HL-60/S4 (cell line): ENCODE measurements around the gene TOPBP1.

Source experiments
- in situ Hi-C: fragments of 300-500 bp; cut with MboI; formaldehyde crosslinking; loops from 2 replicates; pipeline ENCODE4 v1.14.3; 2022; ENCODE audit warnings: low sequenced_read_pairs

TOPBP1 gene

DNA sequence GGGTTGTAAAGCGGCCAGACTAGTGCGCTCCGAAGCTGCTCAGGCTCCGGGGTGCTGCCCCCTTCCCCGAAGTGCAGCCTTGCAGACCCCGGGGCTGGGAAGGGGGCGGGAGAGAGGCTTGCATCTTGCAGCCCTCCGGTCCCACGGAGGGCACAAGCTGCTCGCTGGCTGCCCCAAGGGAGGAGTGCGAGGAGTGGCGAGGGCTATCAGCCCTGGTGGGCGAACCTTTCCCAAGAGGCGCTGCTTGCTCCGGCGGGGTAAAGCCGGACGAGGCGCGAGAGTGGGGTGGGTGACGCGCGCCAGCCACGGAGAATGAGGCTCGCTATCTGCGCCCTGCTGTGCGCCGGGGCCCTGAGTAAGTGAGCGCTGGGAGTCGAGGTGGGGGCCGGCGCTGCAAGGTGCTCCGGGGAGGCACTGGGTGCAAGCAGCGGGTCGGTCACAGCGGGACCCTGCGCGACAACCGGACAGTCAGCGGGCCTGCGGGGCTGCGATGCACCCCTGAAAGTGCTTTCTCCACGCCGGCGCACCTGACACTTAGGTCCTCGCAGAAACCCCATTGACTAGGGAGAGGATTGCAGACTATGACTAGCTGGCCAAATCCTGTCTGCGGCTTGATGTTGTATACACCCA is 12.7 kb upstream of the TOPBP1 start:
- in situ Hi-C loops: loop anchor here (25.0 kb wide), 1 partner anchor 238 kb away; no protein-coding TSS in a partner anchor

DNA sequence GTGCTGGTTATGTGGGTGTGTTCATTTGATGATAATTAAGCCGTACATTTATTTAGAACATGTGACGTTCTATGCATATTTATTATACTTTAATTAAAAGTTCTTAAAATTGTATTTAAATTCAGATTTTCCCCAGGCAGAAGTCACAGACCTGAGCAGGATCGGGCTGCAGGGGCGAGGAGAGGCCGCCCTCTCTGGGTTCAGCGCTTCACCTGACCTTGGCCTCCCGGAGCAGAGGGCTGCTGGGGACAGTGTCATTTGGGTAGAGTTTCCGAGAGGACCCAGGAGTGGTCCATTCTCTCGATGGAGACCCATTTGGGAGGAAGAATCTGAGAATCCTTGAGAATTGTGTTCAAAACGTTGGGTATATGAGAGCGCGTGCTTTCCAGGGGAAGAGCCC is 12.0 kb upstream of the TOPBP1 start:
- in situ Hi-C loops: loop anchor here (25.0 kb wide), 1 partner anchor 239 kb away; no protein-coding TSS in a partner anchor

DNA sequence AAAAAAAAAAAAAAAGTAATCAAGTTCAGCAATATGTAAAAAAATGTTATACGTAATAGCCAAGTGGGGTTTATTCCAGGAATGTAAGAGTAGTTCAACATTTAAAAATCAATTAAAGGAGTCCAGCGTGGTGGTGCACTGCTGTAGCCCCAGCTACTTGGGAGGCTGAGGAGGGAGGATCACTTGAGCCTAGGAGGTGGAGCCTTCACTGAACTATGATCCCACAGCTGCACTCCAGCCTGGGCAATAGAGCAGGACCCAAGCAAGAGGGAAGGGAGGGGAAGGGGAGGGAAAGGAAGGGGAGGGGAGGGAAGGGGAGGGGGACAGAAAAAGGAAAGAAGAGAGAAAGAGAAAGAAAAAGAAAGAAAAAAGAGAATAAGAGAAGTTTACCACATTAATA is 10.7 kb upstream of the TOPBP1 start:
- in situ Hi-C loops: loop anchor here (25.0 kb wide), 1 partner anchor 240 kb away; no protein-coding TSS in a partner anchor

DNA sequence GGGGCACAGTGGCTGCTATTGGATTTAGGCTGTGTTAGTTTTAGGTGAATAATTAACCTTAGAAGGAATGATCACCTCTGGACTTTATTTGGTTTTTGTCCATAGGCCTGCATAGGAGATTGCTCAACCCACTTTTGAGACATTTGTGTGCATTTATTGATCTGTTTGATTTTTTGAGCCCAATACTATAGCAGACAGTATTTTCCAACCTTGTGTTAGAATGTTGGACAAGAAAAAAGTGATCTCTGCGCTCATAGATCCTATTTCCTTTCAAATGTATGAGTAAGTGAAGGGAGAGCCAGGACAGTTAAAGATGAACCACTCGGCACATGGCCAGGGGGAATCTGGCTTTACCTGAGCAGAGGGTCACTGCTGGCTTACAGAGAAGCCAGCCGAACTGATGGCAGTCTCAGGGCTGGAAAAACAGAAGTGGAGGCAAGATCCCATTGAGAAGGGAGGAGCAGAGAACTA is 8.8 kb upstream of the TOPBP1 start:
- in situ Hi-C loops: loop anchor here (25.0 kb wide), 1 partner anchor 242 kb away; no protein-coding TSS in a partner anchor

DNA sequence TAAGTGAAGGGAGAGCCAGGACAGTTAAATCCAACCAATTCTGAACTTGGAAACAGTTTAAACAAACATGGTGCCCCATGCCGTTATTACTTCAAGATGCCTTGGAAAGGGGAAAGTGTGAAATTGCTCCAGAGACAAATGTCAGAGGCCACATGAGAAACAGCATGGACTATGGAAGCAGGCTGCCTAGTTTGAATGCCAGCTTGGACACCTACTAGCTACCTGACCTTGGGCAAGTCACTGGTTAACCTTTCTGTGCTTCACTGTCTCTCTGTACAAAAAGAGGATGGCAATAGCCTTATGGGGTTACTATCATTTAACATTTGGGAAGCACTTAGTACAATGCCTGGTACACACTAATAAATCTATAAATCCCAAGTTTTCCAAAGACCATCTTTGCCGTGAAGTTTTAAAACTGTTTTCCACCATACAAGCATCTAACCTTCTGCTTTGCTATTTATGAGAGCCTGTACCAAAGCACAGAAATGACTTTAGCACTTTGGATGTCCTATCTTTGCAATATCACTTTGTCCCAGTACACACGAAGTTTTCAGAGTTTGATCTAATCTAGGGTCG is 8.3 kb upstream of the TOPBP1 start:
- in situ Hi-C loops: loop anchor here (25.0 kb wide), 1 partner anchor 242 kb away; no protein-coding TSS in a partner anchor

DNA sequence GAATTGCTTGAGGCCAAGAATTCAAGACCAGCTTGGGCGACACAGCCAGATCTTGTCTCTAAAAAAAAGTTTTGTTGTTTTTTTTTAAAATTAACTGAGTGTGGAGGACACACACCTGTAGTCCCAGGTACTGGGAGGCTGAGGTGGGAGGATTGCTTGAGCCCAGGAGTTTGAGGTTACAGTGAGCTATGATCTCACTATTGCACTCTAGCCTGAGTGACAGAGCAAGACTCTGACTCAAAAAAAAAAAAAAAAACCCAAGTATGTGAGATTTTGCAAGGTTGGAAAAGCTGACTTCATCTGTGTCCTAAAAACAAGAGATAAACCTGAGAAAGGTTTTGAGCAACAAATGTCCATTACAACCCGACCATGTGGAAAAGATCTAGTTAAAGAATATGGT is 5.4 kb upstream of the TOPBP1 start:
- in situ Hi-C loops: loop anchor here (25.0 kb wide), 1 partner anchor 245 kb away; no protein-coding TSS in a partner anchor

DNA sequence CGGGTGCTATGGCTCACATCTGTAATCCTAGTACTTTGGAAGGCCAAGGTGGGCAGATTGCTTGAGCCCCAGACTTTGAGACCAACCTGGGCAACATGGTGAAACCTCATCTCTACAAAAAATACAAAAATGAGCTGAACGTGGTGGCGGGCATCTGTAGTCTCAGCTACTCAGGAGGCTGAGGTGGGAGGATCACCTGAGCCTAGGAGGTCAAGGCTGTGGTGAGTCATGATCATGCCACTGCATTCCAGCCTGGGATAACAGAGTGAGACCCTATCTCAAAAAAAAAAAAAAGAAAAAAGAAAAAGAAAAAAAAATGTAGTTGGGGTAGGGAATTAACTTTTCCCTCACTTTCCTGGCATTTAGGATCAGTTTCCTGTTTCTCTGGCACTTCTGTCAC is 3.4 kb upstream of the TOPBP1 start:
- in situ Hi-C loops: loop anchor here (25.0 kb wide), 1 partner anchor 247 kb away; no protein-coding TSS in a partner anchor

DNA sequence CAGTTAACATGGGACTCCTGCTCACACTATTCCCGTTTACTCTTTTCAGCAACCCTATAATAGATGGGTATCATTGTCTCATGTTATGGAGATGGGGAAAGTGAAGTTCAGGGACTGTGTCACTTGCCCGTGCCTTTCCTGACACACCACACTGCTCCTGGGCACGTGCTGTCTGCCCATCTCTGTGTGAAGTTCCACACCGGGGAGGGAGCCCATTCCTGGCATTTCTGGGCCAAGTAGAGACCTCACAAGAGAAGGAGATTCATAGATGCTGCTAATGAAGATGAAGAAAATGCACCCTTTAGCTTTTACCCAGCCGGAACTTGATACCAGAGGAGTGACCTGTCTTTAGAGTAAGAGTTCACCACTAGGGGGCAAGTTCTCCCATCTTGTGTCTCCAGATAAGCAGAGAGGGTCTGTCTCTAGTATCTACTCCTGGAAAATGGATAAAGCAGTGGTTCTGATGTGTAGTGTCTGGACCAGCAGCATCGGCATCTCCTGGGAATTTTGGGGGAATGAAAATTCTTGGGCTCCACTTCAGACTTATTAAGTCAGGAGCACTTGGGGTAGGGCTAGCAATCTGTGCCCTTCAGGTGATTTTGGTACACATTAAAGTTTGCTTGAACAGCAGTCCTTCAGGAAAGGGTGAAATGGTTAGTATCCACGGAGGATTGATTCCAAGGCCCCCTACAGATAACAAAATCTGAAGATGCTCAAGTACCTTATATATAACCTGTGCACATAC is 2.0 kb upstream of the TOPBP1 start:
- in situ Hi-C loops: loop anchor here (25.0 kb wide), 1 partner anchor 249 kb away; no protein-coding TSS in a partner anchor

DNA sequence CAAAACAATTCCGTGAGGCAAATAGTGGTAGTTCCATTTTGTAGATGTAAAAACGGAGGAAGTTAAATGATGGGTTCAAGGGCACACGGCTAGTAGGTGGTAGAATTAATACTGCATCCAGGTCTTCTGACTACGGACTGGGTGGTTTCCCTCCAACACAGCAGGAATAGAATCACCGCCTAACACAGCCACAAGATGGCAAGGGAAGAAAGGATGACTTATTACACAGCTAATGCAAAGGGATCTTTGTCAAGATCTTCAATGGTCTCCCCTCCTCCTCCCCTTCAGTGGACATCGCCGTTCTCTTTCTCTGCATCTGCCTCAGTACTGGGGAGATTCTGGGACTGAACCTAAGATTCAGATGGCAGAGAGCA is 524 bp upstream of the TOPBP1 start:
- in situ Hi-C loops: loop anchor here (25.0 kb wide), 1 partner anchor 250 kb away; no protein-coding TSS in a partner anchor

DNA sequence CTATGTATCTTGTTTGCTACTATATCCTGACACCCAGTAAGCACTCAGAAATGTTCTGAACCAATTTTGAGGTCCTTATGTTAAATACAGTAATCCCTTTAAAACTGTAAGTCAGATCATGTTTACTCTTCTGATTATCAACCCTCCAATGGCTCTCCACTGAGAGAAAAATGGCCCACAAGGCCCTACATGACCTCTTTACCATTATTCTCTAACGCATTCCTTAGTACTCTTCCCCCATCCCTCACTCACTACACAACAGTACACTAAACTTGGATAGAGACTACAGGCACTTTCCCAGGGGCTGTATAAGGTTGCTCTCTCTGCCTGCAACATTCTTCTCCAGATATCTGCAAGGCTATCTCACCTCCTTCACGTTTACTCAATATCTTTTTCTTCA is 1.9 kb downstream of the TOPBP1 start:
- in situ Hi-C loops: loop anchor here (25.0 kb wide), 1 partner anchor 252 kb away; no protein-coding TSS in a partner anchor

DNA sequence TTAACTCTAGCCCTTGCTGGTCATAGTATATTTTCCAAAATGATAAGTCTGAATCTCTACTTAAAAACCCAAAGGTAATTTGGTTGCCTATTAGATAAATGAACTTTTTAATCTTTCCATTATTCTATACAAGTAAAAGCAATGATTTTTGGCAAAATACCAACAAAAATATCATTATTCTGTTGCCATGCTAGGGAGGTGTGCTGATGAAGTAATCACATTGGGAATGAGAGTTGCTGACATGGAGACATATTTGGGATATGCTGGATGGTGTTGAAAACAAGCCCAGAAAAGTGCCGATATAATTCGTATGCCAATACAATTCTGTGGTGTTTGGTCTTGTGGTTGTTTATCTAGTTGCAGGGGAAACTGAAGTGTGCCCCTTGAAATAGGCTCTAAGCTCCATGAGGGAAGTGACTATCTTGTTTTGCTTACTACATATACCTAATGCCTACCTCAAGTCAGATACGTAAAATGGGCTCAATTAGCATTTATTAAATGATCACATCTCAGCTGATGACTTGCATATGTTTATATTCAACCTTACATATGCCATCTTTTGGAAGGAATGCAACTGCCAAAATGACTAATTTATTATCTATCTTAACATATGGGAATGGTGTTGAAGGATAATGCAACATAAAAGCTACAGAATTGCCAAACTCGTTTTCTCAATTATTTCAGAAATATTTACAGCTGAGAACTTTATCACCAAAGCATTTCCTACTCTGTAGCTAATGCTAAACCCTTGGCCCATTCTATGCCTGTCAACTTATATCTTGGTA is 5.8 kb downstream of the TOPBP1 start:
- in situ Hi-C loops: loop anchor here (25.0 kb wide), 1 partner anchor 256 kb away; no protein-coding TSS in a partner anchor

DNA sequence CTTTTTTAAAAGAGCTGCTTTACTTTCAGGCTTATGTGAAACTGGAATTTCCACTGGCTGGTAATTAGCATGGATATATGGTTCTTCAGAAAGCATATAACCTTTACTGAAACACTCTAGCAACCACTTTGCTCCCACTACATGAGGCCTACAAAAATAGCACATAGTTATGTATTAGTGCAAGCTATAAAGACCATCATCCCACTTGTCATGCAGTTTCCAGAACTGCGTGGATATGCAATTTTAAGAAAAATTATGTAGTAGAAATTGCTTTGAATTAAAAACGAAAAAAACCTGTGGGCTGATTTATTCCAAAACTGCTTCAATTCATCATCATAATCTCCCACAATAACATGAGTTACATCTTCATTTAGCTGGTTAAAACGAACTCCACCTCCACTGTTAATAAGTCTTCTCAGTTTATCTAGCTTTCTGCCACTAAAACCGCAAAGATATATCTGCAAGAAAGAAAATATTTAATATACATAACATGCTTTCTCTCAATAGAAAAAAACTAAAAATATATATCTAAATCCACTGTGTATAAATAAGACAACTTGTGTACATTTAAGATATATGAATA is 12.2 kb downstream of the TOPBP1 start:
- in situ Hi-C loops: loop anchor here (25.0 kb wide), 1 partner anchor 263 kb away; no protein-coding TSS in a partner anchor

DNA sequence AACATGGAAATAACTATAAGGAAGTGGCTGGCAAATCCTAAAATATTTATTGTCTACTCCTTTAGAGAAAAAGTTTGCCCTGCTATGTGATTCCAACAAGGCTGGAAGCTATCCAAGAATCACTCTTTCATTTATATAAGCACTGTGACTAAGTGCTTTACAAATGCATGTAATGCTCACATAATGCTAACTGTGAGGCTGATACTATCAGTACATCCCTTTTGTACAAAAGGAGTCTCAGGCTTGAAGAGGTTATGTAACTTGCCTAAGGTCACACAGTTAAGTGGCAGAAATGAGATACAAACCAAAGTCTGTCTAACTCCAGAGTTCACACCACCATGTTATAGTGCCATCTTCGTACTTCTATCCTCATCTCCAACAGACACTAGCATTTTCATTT is 17.0 kb downstream of the TOPBP1 start:
- in situ Hi-C loops: no loop called here

DNA sequence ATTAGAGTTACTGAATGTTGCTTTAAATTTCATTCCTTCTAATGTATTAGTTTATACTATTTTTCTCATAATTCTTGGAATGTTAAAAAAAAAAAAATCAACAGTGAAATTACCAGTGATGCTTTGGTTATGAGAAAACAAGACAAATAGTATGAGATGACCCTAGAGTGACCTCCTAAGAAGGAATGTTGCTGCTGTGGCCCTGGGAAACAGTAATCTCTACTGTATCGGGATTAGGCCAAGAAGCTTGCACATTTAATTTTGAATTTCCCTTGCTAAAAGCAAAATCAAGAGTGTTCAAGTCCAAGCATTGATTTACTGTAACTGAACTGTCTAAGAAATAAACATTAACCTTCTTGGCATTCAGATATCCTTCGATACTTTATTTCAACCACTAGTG is 18.1 kb downstream of the TOPBP1 start:
- in situ Hi-C loops: no loop called here

DNA sequence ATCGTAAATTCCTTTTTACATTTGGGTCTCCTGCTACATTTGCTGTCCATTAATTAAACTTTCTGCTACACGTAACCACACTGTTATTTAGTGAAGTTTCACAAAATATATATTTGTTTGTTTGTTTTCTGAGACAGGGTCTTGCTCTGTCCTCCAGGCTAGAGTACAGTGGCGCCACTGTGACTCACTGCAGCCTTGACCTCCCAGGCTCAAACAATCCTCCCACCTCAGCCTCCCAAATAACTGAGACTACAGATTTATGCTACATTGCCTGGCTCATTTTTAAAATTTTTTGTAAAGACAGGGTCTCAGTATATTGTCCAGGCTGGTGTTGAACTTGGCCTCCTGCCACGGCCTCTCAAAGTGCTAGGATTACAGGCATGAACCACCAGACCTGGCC is 20.5 kb downstream of the TOPBP1 start:
- in situ Hi-C loops: no loop called here

DNA sequence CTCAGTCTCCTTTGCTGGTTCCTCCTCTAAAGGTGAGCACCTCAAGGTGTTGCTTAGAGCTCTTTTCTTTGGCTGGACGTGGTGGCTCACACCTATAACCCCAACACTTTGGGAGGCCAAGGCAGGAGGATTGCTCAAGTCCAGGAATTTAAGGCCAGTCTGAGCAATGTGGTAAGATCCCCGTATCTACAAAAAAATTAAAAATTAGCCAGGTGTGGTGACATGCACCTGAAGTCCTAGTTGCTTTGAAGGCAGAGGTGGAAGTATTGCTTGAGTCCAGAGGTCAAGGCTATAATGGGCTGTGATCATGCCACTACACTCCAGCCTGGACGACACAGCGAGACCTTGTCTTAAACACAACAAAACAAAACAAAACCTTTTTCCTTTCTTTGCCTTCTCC is 28.3 kb downstream of the TOPBP1 start:
- in situ Hi-C loops: no loop called here

DNA sequence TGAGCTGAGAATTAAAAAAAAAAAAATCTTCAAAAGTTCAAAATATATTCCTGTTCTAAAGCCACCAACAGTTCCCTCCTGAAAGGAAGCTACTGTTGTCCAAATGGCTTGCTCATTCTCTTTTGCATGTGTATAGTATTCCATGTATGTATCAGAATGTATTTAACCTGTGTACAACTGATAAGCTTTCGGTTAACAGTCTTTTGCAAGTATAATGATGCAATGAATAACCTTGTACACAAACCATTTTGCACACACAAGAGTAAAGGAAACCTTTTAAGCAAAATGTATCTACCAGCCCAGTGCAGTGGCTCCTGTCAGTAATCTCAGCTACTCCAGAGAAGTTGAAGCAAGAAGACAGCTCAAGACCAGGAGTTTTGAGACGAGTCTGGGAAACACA is 32.6 kb downstream of the TOPBP1 start:
- in situ Hi-C loops: no loop called here

DNA sequence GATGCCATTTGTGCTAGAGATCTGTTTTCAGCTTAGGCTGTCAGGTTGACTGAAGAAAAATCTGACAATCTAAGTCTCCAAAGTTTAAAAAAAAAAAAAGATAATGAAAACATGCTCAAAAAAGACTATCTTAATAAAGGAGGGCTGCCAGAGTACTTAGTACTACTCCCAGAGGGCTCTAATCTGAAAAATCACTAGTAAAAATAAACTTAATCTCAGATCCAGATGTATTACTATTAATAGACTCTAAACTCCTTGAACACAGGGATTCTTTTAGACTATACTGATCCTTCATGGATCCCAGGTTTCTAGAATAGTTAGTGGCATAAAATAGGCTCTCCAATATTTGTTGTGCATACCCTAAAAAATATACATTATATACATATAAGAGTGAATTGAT is 34.0 kb downstream of the TOPBP1 start:
- in situ Hi-C loops: no loop called here

DNA sequence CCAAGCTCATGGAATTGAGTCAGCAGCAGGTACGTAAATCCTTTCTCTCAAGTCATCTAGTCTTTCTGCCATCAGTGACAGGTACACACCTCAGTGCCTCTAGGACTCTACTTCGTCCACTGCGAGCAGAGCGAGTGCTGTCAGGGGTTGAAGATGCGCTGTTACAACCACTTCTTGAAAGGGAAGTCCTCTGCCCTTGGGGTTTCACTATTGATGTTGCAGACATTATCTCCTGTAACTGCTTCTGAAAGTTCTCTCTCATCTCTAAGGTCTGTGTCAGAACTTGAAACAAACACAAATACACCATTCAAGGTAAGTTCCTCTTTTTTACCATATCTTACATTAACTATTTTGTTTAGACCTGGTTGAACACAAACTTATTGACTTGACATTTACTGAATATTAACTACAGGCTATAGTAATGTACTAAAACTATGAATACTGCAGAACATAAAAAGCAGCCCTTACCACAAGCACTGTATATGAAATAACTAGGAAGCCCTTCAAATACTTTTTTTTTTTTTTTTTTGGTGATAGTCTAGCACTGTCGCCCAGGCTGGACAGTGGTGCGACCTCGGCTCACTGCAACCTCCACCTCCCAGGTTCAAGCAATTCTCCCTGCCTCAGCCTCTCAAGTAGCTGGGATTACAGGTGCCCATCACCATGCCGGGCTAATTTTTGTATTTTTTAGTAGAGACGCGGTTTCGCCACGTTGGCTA is 41.5 kb downstream of the TOPBP1 start:
- in situ Hi-C loops: no loop called here

DNA sequence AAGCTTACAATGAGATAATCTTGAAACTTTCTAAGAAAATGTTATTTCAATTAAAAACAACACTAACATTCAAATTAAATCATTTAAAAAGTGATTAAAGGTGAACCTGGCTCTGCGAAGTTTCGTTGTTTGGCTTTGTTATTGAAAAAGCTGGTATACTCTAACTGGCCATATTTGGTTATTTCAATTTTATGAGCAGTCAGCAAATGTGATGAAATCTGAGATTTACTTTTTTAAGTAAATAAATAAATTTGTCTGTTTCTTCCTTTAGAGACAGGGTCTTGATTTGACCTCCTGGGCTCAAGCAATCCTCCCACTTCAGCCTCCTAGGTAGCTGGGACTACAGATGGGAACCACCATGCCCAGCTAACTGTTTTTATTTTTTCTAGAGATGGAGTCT is 50.2 kb downstream of the TOPBP1 start:
- in situ Hi-C loops: no loop called here
